HepG2 (cell line): ENCODE results near the gene COL25A1. TPM values are rescaled to one million over a fixed set of nuclear protein-coding genes. Genes with fewer than 3 reads are reported as not detected.

Experiments used
- ATAC-seq: fragments of 200-7000 bp; cut with Tn5 transposase; 3 replicates; pipeline ENCODE4 v1.9.1; 2020; ENCODE audit warnings: mild to moderate bottlenecking, moderate library complexity
- BruUV-seq: library from RNA; stranded (reverse); fragments of 400-500 nt; replicated peaks from 2 replicates; lab custom pipeline; 2021; lab: Mats Ljungman, UMichigan
- CTCF ChIA-PET: fragments of 300-600 bp; formaldehyde crosslinking; extraction: SDS; loops from one replicate; lab custom pipeline; 2021; ENCODE audit warnings: low total read pairs, inconsistent platforms, low intra/inter-chr PET ratio; lab: Yijun Ruan, JAX
- POLR2A ChIA-PET: fragments of 350-600 bp; sonication (Branson Sonifier 250); formaldehyde crosslinking; loops from one replicate; lab custom pipeline; 2020; ENCODE audit warnings: antibody characterized with exemption, inconsistent platforms; lab: Yijun Ruan, JAX
- DNase-seq: peaks from one replicate; pipeline ENCODE4 v3.0.0-alpha.2; 2015; ENCODE audit warnings: low spot score
- FAIRE-seq: peaks from 3 replicates; lab custom pipeline; 2011; peaks lifted over from hg19 to GRCh38; lab: Jason Lieb, UNC
- H2AFZ ChIP-seq: one replicate; pipeline ENCODE4 v1.6.1; 2011; ENCODE audit warnings: low read length, inconsistent platforms
- H3K27ac ChIP-seq: fragments of 300-600 bp; 3 replicates; pipeline ENCODE4 v1.8.0; 2011; ENCODE audit warnings: mixed run types, mild to moderate bottlenecking, mixed read lengths, low read length, inconsistent platforms; ENCODE audit not compliant: insufficient read depth; ENCODE audit errors: extremely low read length
- H3K27me3 ChIP-seq, 2 experiments: fragments of 200-600 bp in 1 of 2; 2 replicates in 1 of 2; 3 replicates in 1 of 2; pipeline versions ENCODE4 v1.6.0 to v1.8.0; 2011; ENCODE audit warnings: low read length in 2 of 2, mild to moderate bottlenecking in 2 of 2, moderate library complexity in 2 of 2, inconsistent platforms in 1 of 2; ENCODE audit not compliant: insufficient read depth in 2 of 2, control insufficient read depth in 1 of 2
- H3K36me3 ChIP-seq, 2 experiments: fragments of 200-600 bp in 1 of 2; replicated peaks in 1 of 2; 2 replicates in 1 of 2; 3 replicates in 1 of 2; pipeline versions ENCODE4 v1.5.1 to v1.8.0; 2011; ENCODE audit warnings: low read length in 2 of 2, inconsistent platforms in 1 of 2; ENCODE audit not compliant: insufficient read depth in 2 of 2, control insufficient read depth in 1 of 2
- H3K4me1 ChIP-seq: 2 replicates; pipeline ENCODE4 v1.5.1; 2012; ENCODE audit warnings: low read length, inconsistent platforms; ENCODE audit not compliant: insufficient read depth
- H3K4me2 ChIP-seq: 2 replicates; pipeline ENCODE4 v1.6.0; 2011; ENCODE audit warnings: low read depth, low read length, inconsistent platforms
- H3K4me3 ChIP-seq, 3 experiments: fragments of 200-600 bp in 1 of 3; sonication (generic), shearing (Covaris generic) in 1 of 3; replicated peaks in 1 of 3; 2 replicates each; pipeline ENCODE4 v1.5.1; 2011 to 2016; ENCODE audit warnings: low read length in 3 of 3, inconsistent platforms in 2 of 3, low read depth in 2 of 3, mild to moderate bottlenecking in 2 of 3, control low read depth in 1 of 3, mixed read lengths in 1 of 3; ENCODE audit not compliant: insufficient read depth in 1 of 3
- H3K79me2 ChIP-seq: one replicate; pipeline ENCODE4 v1.6.1; 2011; ENCODE audit warnings: low read length, inconsistent platforms; ENCODE audit not compliant: insufficient read depth
- H3K9ac ChIP-seq: 2 replicates; pipeline ENCODE4 v1.6.0; 2011; ENCODE audit warnings: mild to moderate bottlenecking, low read depth, low read length, inconsistent platforms; ENCODE audit not compliant: insufficient read depth
- H3K9me3 ChIP-seq: 2 replicates; pipeline ENCODE4 v1.5.1; 2012; ENCODE audit warnings: mild to moderate bottlenecking, low read length
- H4K20me1 ChIP-seq: 2 replicates; pipeline ENCODE4 v1.6.0; 2011; ENCODE audit warnings: inconsistent platforms, mild to moderate bottlenecking, low read length, moderate library complexity; ENCODE audit not compliant: insufficient read depth
- CREB1 ChIP-seq, 2 experiments: fragments of 450-650 bp in 1 of 2; IDR thresholded peaks; 2 replicates each; pipeline ENCODE4 v1.6.1; 2016 to 2017; ENCODE audit warnings: control low read depth in 1 of 2, mild to moderate bottlenecking in 1 of 2, missing compliant biosample characterization in 1 of 2, missing genetic modification characterization in 1 of 2
- HMG20B ChIP-seq: conservative IDR thresholded peaks from 2 replicates; pipeline ENCODE4 v1.6.1; 2016; ENCODE audit warnings: missing genetic modification reagents, missing compliant biosample characterization
- KDM4B ChIP-seq: sonication (generic); formaldehyde crosslinking; IDR thresholded peaks from 2 replicates; pipeline ENCODE4 v1.4.0; 2020; ENCODE audit warnings: missing genetic modification reagents
- NFIB ChIP-seq: sonication (generic); formaldehyde crosslinking; IDR thresholded peaks from 2 replicates; pipeline ENCODE4 v1.9.0; 2021; ENCODE audit warnings: missing genetic modification reagents, mild to moderate bottlenecking, borderline replicate concordance
- STAG1 ChIP-seq: sonication (generic); formaldehyde crosslinking; IDR thresholded peaks from 2 replicates; pipeline ENCODE4 v1.4.0; 2020; ENCODE audit warnings: missing genetic modification reagents
- TEAD2 ChIP-seq: sonication (generic); formaldehyde crosslinking; IDR thresholded peaks from 2 replicates; pipeline ENCODE4 v1.9.0; 2021; ENCODE audit warnings: missing genetic modification reagents
- THAP11 ChIP-seq: IDR thresholded peaks from 2 replicates; pipeline ENCODE4 v1.6.1; 2016; ENCODE audit warnings: missing biosample characterization, missing genetic modification reagents
- ZBTB20 ChIP-seq: sonication (generic); formaldehyde crosslinking; IDR thresholded peaks from 2 replicates; pipeline ENCODE4 v1.8.1; 2023; ENCODE audit warnings: missing genetic modification reagents, low read depth, mild to moderate bottlenecking, borderline replicate concordance
- ZMYM2 ChIP-seq: sonication (generic); formaldehyde crosslinking; IDR thresholded peaks from 2 replicates; pipeline ENCODE4 v1.8.0; 2022; ENCODE audit warnings: mild to moderate bottlenecking, missing genetic modification reagents
- ZNF235 ChIP-seq: sonication (generic); formaldehyde crosslinking; IDR thresholded peaks from 2 replicates; pipeline ENCODE4 v1.8.1; 2023; ENCODE audit warnings: mild to moderate bottlenecking, missing genetic modification reagents, borderline replicate concordance
- ZNF550 ChIP-seq: sonication (generic); formaldehyde crosslinking; IDR thresholded peaks from 2 replicates; pipeline ENCODE4 v1.4.0; 2020; ENCODE audit warnings: mild to moderate bottlenecking, missing genetic modification reagents, borderline replicate concordance
- ZNF780A ChIP-seq: sonication (generic); formaldehyde crosslinking; IDR thresholded peaks from 2 replicates; pipeline ENCODE4 v1.8.0; 2022; ENCODE audit warnings: mild to moderate bottlenecking, missing genetic modification reagents, moderate library complexity
- WGBS: methylation state at CpG from one replicate; pipeline ENCODE4 v1.1.6; 2017; ENCODE audit warnings: low lambda C conversion rate; 5-methylcytosine and 5-hydroxymethylcytosine counted together
- in situ Hi-C: cut with HindIII; loops from 2 replicates; pipeline ENCODE4 v1.10.0; 2017; ENCODE audit warnings: low pct_unique_long_range_greater_than_20kb; ENCODE audit not compliant: extremely low pct_ligation_motif_present
- intact Hi-C: fragments of 100-400 bp; cut with micrococcal nuclease; formaldehyde crosslinking; loops from one replicate; pipeline ENCODE4 v1.10.0; 2022; ENCODE audit not compliant: unreplicated experiment
- polyA plus RNA-seq, 8 experiments: library from polyadenylated mRNA; depleted of rRNA in 3 of 8; stranded (reverse) in 7 of 8; unstranded in 1 of 8; fragments of >200 nt; fragmentation: Illumina TruSeq in 4 of 8; extraction: Trizol in 4 of 8; gene quantifications; 2 replicates each; pipeline versions ENCODE4 v1.2.1 to v1.2.3, GENCODE V29; 2011 to 2016; ENCODE audit warnings: low read depth in 4 of 8, missing spikeins in 1 of 8, mixed read lengths in 1 of 8; ENCODE audit not compliant: insufficient read depth in 1 of 8
- total RNA-seq, 5 experiments: library from RNA; depleted of rRNA; stranded (reverse); fragments of >200 nt; fragmentation: Illumina TruSeq; extraction: Trizol; gene quantifications; 2 replicates each; pipeline ENCODE4 v1.2.3, GENCODE V29; 2016; ENCODE audit warnings: low read depth in 1 of 5

Gene COL25A1
- total and polyA plus RNA-seq, 2 of the 13 experiments (the other 11 are each of a cell fraction or from before 2014, with no cell fraction given) = not detected

DNA sequence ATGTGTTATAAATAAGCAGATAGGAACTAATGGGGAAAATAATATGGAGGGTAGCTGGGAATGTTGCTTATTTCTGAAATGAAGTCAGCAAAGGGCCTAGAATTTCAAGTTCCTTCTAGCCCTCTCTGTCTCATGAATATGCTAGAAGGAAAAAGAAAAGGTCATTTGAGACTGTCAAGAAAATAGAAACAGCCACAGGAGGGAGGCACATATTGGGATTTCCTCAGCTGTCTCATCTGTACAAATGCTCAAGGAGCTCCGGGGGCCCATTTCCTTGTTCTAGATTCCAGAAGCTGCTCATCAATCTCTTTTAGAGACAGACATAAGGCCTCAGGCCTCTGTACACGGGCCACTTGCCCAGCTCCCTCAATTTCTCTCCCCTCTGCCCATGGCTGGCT, 412.0 kb downstream of the COL25A1 start:
- no peak for ATAC-seq
- Histone ChIP-seq H3K36me3 (no peaks in the 10 kb centered on the region), H3K27ac (no peak overlapping the region), H4K20me1 (no peaks in the 10 kb centered on the region), H3K4me2 (no peak overlapping the region), H2AFZ (no peak overlapping the region), H3K9ac (no peak overlapping the region), H3K79me2 (no peaks in the 10 kb centered on the region), H3K4me1 (no peaks in the 10 kb centered on the region), H3K27me3 (no peaks in the 10 kb centered on the region), H3K4me3 (no peak overlapping the region), H3K9me3 (no peaks in the 10 kb centered on the region)
- DNase-seq = no peak
- intact Hi-C loops = no loop called here
- WGBS = 10% methylated on average over 2 of the region's 2 CpGs
- no TSS peak for BruUV-seq
- CTCF ChIA-PET = no interaction called here
- POLR2A ChIA-PET = no interaction called here
- TF ChIP-seq NFIB (CRISPR knock-in tag) (no peak), HMG20B (CRISPR knock-in tag) (no peak), TEAD2 (CRISPR knock-in tag) (no peak), ZNF550 (no peak), ZBTB20 (CRISPR knock-in tag) (no peak), CREB1 (IDR thresholded peaks at IDR 0.05) (no peak), CREB1 (CRISPR knock-in tag; IDR thresholded peaks at IDR 0.05) (no peak), KDM4B (CRISPR knock-in tag) (no peak), STAG1 (CRISPR knock-in tag) (no peak), THAP11 (CRISPR knock-in tag) (no peak), ZNF235 (no peak), ZMYM2 (no peak), ZNF780A (CRISPR knock-in tag) (no peak)
- FAIRE-seq = no peak
- in situ Hi-C loops = no loop called here
